Testis (tissue), 2 donors: ENCODE results near the gene LRRC4C.

Experiments used
- CTCF ChIP-seq, 3 experiments: fragments of 450-650 bp in 2 of 3; fragments of 200-600 bp in 1 of 3; sonication (generic) in 1 of 3; IDR thresholded peaks; one replicate each; pipeline ENCODE4 v1.5.1; 2016 to 2019; ENCODE audit warnings: antibody characterized with exemption in 3 of 3, mild to moderate bottlenecking in 2 of 3, moderate library complexity in 1 of 3
- POLR2A ChIP-seq: fragments of 450-650 bp; IDR thresholded peaks from one replicate; pipeline ENCODE4 v1.6.1; 2017; ENCODE audit warnings: antibody characterized with exemption, mild to moderate bottlenecking, moderate library complexity

DNA sequence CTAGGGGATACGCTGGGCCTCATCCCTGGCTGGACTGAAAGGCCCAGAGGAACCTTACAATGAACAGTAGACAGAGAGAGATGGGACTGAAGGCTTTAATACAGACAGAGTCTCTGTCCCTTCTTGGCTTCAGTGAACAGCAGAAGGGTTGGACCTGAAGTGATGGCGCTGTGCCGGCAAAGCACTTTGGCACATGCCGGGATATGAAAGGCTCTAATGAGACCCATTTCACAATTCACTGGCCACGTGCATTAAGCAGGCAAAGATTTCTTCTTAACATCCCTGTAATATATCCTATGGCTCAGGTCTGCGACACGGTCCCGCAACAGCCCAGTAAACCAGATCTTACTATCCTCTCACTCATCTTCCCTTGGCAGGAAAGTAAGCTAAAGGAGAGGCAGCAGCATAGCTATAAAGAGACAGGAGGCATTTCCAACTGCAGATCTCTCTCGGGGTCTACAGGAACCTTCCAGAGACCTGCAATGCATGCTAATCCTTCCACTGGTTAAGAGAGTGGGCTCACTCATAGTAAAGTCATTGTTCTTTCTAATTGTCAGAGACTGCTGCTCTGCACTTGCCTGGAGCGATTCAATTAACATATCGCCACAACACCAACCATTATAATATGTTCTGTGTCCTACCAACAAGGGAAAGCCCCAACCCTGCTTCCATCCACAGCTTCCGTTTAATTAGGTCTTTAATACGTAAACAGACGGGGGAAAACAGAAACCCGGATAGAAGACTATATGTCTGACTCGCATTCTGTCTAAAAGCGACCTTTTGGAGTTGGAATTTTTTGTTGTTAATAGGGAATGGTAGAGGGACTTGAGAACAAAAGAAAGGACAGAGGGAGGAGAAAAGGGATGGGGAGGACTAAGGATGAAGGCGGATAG is 1179.0 kb downstream of the LRRC4C start:
- TF ChIP-seq POLR2A (no peak), CTCF (IDR thresholded peaks at IDR 0.05) (no peak)
